ENCODE data around the gene PLCD1. TPM values are rescaled to one million over a fixed set of nuclear protein-coding genes. Genes with fewer than 3 reads are reported as not detected.

Gene PLCD1
- total RNA-seq, 1 experiment from 2014 or later = 27.1 TPM

DNA sequence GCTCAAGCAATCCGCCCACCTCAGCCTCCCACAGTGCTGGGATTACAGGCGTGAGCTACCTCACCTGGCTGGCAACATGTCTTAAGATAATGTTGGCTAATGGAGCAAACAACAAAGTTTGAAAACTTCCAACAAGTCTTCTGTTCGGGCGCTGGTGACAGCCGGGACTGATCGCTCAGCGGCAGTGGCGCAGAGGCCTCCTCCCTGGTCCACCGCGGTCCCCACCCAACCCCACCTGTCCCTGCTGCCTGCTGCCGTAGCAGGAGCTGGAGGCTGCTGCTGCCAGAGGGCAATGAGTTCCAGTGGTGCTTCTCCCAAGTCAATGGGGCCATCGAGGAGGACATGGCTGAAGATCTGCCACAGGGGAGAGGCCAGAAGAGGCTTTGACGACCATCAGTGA lies 21.7 kb upstream of the PLCD1 start:
- no peaks in the 10 kb centered on the region for H3K79me2 ChIP-seq (ENCODE audit: insufficient read depth, low read length)
- no peak overlapping the region for H3K56ac ChIP-seq (ENCODE audit: insufficient read length, low read depth, low read length)
- H3K79me1 ChIP-seq (ENCODE audit: insufficient read depth, low read depth, low read length, poor library complexity, severe bottlenecking) = no peaks in the 10 kb centered on the region
- H3K23me2 ChIP-seq (ENCODE audit: insufficient read length, low read depth, low read length, poor library complexity, severe bottlenecking) = no peaks in the 10 kb centered on the region
- no peak overlapping the region for H2BK20ac ChIP-seq (ENCODE audit: low read depth, low read length, poor library complexity, severe bottlenecking)
- no peaks in the 10 kb centered on the region for H3K4me1 ChIP-seq (ENCODE audit: insufficient read depth, low read length)
- no peak overlapping the region for H3K4me3 Mint-ChIP-seq
- H4K91ac ChIP-seq (ENCODE audit: insufficient read length, low read depth, low read length) = no peak overlapping the region
- no peak overlapping the region for H2BK12ac ChIP-seq (ENCODE audit: insufficient read length, low read depth, low read length)
- no peak overlapping the region for H3K4me2 ChIP-seq (ENCODE audit: insufficient read depth, insufficient read length, low read length)
- H3K27ac Mint-ChIP-seq = no peak overlapping the region
- H3K9ac ChIP-seq (ENCODE audit: extremely low read depth, insufficient read length, low read length) = no peak overlapping the region
- H3K14ac ChIP-seq (ENCODE audit: insufficient read depth, low read length) = no peak overlapping the region
- no CpG with 5 or more reads among the region's 13 CpGs for WGBS (ENCODE audit: extremely low coverage, insufficient read length, low lambda C conversion rate)
- H3K27ac ChIP-seq (ENCODE audit: insufficient read length, low read depth, low read length) = no peak overlapping the region
- H3T11ph ChIP-seq (ENCODE audit: low read length) = no peak overlapping the region
- no peak overlapping the region for H2BK5ac ChIP-seq (ENCODE audit: insufficient read length, low read length)
- no peak overlapping the region for H2BK15ac ChIP-seq (ENCODE audit: low read depth, low read length)
- no peak overlapping the region for H2AFZ ChIP-seq (ENCODE audit: low read length)
- peaks cover 6 to 10% (median 9%) of the 10 kb centered on the region in 3 experiments; a peak in 6 of 7 replicates for H3K36me3 Mint-ChIP-seq (ENCODE audit: insufficient read depth in 1 of 3, low read depth in 3 of 3)
- no peak overlapping the region for H4K8ac ChIP-seq (replicated peaks; ENCODE audit: insufficient read length, low read depth, low read length)
- no peak overlapping the region for H2AK5ac ChIP-seq (ENCODE audit: insufficient read length, low read length)
- no peaks in the 10 kb centered on the region for H3K27me3 ChIP-seq (ENCODE audit: insufficient read depth, low read length)
- H3K4ac ChIP-seq (ENCODE audit: low read depth, low read length) = no peak overlapping the region
- H3K23ac ChIP-seq (ENCODE audit: insufficient read length, low read depth, low read length) = no peak overlapping the region
- H4K5ac ChIP-seq (ENCODE audit: insufficient read length, low read depth, low read length) = no peak overlapping the region
- H3K9me3 ChIP-seq (ENCODE audit: control insufficient read depth, low read depth, low read length) = peaks cover 8% of the 10 kb centered on the region
- DNase-seq = no peak
- H3K18ac ChIP-seq (ENCODE audit: insufficient read length, low read depth, low read length) = no peak overlapping the region
- H4K20me1 ChIP-seq (ENCODE audit: control insufficient read depth, insufficient read depth, insufficient read length) = no peaks in the 10 kb centered on the region
- H2BK120ac ChIP-seq (ENCODE audit: low read depth, low read length, poor library complexity, severe bottlenecking) = no peak overlapping the region
- peaks cover 20 to 21% of the 10 kb centered on the region in 2 experiments for H3K9me3 Mint-ChIP-seq
- no peaks in the 10 kb centered on the region for H3K4me1 Mint-ChIP-seq
- peaks cover 20% of the 10 kb centered on the region for H3K27me3 Mint-ChIP-seq (ENCODE audit: low read depth)
- TF ChIP-seq, protein P1, sequence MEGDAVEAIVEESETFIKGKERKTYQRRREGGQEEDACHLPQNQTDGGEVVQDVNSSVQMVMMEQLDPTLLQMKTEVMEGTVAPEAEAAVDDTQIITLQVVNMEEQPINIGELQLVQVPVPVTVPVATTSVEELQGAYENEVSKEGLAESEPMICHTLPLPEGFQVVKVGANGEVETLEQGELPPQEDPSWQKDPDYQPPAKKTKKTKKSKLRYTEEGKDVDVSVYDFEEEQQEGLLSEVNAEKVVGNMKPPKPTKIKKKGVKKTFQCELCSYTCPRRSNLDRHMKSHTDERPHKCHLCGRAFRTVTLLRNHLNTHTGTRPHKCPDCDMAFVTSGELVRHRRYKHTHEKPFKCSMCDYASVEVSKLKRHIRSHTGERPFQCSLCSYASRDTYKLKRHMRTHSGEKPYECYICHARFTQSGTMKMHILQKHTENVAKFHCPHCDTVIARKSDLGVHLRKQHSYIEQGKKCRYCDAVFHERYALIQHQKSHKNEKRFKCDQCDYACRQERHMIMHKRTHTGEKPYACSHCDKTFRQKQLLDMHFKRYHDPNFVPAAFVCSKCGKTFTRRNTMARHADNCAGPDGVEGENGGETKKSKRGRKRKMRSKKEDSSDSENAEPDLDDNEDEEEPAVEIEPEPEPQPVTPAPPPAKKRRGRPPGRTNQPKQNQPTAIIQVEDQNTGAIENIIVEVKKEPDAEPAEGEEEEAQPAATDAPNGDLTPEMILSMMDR (conservative IDR thresholded peaks at IDR 0.05) = no peak

Measured in H9 (cell line).